ENCODE results near the gene SKAP2.

GRCh38 chr7:26850193-26850651 lies 14.2 kb downstream of the SKAP2 start:
- TF ChIP-seq EZH2 (IDR thresholded peaks at IDR 0.05; ENCODE audit: borderline replicate concordance, control insufficient read depth, low read depth, low read length) (no peak), NRF1 (conservative IDR thresholded peaks at IDR 0.05; ENCODE audit: low read depth, low read length) (no peak), SPI1 (IDR thresholded peaks at IDR 0.05; ENCODE audit: borderline replicate concordance, insufficient read depth, low read depth, low read length) (no peak), POLR2A (IDR thresholded peaks at IDR 0.05; ENCODE audit: low read depth, low read length) (no peak), POLR2AphosphoS5 (IDR thresholded peaks at IDR 0.05; ENCODE audit: low read length) (no peak), ZZZ3 (IDR thresholded peaks at IDR 0.05; ENCODE audit: control insufficient read depth, insufficient read length, low read depth) (no peak), CTCF (IDR thresholded peaks at IDR 0.05 in 2 of 3, conservative IDR thresholded peaks at IDR 0.05 in 1 of 3; ENCODE audit: control insufficient read depth in 2 of 3, extremely low read depth in 1 of 3, insufficient read depth in 1 of 3, low read depth in 3 of 3, low read length in 3 of 3) (no peak), EP300 (IDR thresholded peaks at IDR 0.05; ENCODE audit: borderline replicate concordance in 1 of 2, control insufficient read depth in 1 of 2, low read depth in 2 of 2, low read length in 2 of 2) (no peak)
- TF ChIP-seq, protein P1, sequence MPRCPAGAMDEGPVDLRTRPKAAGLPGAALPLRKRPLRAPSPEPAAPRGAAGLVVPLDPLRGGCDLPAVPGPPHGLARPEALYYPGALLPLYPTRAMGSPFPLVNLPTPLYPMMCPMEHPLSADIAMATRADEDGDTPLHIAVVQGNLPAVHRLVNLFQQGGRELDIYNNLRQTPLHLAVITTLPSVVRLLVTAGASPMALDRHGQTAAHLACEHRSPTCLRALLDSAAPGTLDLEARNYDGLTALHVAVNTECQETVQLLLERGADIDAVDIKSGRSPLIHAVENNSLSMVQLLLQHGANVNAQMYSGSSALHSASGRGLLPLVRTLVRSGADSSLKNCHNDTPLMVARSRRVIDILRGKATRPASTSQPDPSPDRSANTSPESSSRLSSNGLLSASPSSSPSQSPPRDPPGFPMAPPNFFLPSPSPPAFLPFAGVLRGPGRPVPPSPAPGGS (IDR thresholded peaks at IDR 0.05; ENCODE audit: borderline replicate concordance, insufficient read depth, low read depth, low read length, poor library complexity, severe bottlenecking), result no peak
- TF ChIP-seq, protein P2, sequence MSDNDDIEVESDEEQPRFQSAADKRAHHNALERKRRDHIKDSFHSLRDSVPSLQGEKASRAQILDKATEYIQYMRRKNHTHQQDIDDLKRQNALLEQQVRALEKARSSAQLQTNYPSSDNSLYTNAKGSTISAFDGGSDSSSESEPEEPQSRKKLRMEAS (IDR thresholded peaks at IDR 0.05; ENCODE audit: low read depth, low read length), result no peak
- TF ChIP-seq, protein P3, sequence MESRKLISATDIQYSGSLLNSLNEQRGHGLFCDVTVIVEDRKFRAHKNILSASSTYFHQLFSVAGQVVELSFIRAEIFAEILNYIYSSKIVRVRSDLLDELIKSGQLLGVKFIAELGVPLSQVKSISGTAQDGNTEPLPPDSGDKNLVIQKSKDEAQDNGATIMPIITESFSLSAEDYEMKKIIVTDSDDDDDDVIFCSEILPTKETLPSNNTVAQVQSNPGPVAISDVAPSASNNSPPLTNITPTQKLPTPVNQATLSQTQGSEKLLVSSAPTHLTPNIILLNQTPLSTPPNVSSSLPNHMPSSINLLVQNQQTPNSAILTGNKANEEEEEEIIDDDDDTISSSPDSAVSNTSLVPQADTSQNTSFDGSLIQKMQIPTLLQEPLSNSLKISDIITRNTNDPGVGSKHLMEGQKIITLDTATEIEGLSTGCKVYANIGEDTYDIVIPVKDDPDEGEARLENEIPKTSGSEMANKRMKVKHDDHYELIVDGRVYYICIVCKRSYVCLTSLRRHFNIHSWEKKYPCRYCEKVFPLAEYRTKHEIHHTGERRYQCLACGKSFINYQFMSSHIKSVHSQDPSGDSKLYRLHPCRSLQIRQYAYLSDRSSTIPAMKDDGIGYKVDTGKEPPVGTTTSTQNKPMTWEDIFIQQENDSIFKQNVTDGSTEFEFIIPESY (IDR thresholded peaks at IDR 0.05), result no peak
- TF ChIP-seq, protein P4, sequence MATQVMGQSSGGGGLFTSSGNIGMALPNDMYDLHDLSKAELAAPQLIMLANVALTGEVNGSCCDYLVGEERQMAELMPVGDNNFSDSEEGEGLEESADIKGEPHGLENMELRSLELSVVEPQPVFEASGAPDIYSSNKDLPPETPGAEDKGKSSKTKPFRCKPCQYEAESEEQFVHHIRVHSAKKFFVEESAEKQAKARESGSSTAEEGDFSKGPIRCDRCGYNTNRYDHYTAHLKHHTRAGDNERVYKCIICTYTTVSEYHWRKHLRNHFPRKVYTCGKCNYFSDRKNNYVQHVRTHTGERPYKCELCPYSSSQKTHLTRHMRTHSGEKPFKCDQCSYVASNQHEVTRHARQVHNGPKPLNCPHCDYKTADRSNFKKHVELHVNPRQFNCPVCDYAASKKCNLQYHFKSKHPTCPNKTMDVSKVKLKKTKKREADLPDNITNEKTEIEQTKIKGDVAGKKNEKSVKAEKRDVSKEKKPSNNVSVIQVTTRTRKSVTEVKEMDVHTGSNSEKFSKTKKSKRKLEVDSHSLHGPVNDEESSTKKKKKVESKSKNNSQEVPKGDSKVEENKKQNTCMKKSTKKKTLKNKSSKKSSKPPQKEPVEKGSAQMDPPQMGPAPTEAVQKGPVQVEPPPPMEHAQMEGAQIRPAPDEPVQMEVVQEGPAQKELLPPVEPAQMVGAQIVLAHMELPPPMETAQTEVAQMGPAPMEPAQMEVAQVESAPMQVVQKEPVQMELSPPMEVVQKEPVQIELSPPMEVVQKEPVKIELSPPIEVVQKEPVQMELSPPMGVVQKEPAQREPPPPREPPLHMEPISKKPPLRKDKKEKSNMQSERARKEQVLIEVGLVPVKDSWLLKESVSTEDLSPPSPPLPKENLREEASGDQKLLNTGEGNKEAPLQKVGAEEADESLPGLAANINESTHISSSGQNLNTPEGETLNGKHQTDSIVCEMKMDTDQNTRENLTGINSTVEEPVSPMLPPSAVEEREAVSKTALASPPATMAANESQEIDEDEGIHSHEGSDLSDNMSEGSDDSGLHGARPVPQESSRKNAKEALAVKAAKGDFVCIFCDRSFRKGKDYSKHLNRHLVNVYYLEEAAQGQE (IDR thresholded peaks at IDR 0.05; ENCODE audit: low read depth, low read length), result no peak

Measured in GM12878 (cell line).